ENCODE data around the gene SUPT20H. TPM values are rescaled to one million over a fixed set of nuclear protein-coding genes. Genes with fewer than 3 reads are reported as not detected.

Gene SUPT20H
- total and polyA plus RNA-seq, 10 of the 15 experiments (the other 5 are each of a cell fraction or from before 2014, with no cell fraction given) = 12.3 to 69.8 (median 47.5) TPM

- TF ChIP-seq CBX3 (IDR thresholded peaks at IDR 0.05; ENCODE audit: borderline replicate concordance, low read depth) = no peak
- no peak; the same call in 1 of the 2 replicates for TF ChIP-seq RUNX3 (IDR thresholded peaks at IDR 0.05; ENCODE audit: low read length)
- TF ChIP-seq POLR2A (IDR thresholded peaks at IDR 0.05; ENCODE audit: low read depth, low read length) = peak; percentile 97
- TF ChIP-seq IRF3 (IDR thresholded peaks at IDR 0.05) = no peak
- TF ChIP-seq CUX1 (IDR thresholded peaks at IDR 0.05; ENCODE audit: insufficient replicate concordance, low read depth, low read length) = no peak
- TF ChIP-seq ZNF207 (IDR thresholded peaks at IDR 0.05; ENCODE audit: borderline replicate concordance) = peak; percentile 83; the same call in 1 of the 2 replicates
- peak; percentile 47; the same call in 1 of the 2 replicates for TF ChIP-seq LARP7 (IDR thresholded peaks at IDR 0.05)
- TF ChIP-seq ATF7 (IDR thresholded peaks at IDR 0.05; ENCODE audit: low read depth) = no peak
- TF ChIP-seq SP1 (IDR thresholded peaks at IDR 0.05; ENCODE audit: low read depth, low read length) = peak; percentile 59
- no peak for TF ChIP-seq CREM (IDR thresholded peaks at IDR 0.05; ENCODE audit: low read depth)
- 0 out of 2 replicates have a peak, but pooled peaks have one; percentile 38 for TF ChIP-seq POLR2AphosphoS2 (IDR thresholded peaks at IDR 0.05; ENCODE audit: low read depth, low read length)
- TF ChIP-seq SIN3A (IDR thresholded peaks at IDR 0.05; ENCODE audit: low read depth, low read length) = no peak
- TF ChIP-seq CHD2 (IDR thresholded peaks at IDR 0.05; ENCODE audit: borderline replicate concordance, low read depth, low read length) = peak; percentile 69; the same call in 1 of the 2 replicates
- peak; percentile 97 for TF ChIP-seq IKZF1 (conservative IDR thresholded peaks at IDR 0.05)
- peak; percentile 59; the same call in 1 of the 2 replicates for TF ChIP-seq GATAD2B (conservative IDR thresholded peaks at IDR 0.05; ENCODE audit: low read depth)
- 0 out of 2 replicates have a peak, but pooled peaks have one; percentile 50 for TF ChIP-seq PML (IDR thresholded peaks at IDR 0.05; ENCODE audit: low read length)
- no peak for TF ChIP-seq SMAD5 (IDR thresholded peaks at IDR 0.05; ENCODE audit: low read depth)
- TF ChIP-seq YY1 (IDR thresholded peaks at IDR 0.05; ENCODE audit: low read depth, low read length) = peak; percentile 77; the same call in 1 of the 2 replicates
- TF ChIP-seq CTCF (IDR thresholded peaks at IDR 0.05 in 2 of 3, conservative IDR thresholded peaks at IDR 0.05 in 1 of 3; ENCODE audit: control insufficient read depth in 2 of 3, extremely low read depth in 1 of 3, insufficient read depth in 1 of 3, low read depth in 3 of 3, low read length in 3 of 3) = no peak
- no peak for TF ChIP-seq MTA3 (IDR thresholded peaks at IDR 0.05; ENCODE audit: borderline replicate concordance, low read length)
- no peak for TF ChIP-seq RAD21 (IDR thresholded peaks at IDR 0.05; ENCODE audit: insufficient read depth, low read depth, low read length)
- TF ChIP-seq PKNOX1 (IDR thresholded peaks at IDR 0.05) = peak; percentile 64; the same call in 1 of the 2 replicates
These were observed at the start of gene SUPT20H (continued) for GRCh38 chr13:37058910-37059847.

Data from GM12878 (cell line).